ENCODE results near the gene TMEM123.

The TMEM123 gene

GRCh38 chr11:102469196-102469821 lies 16.7 kb upstream of the TMEM123 start:
- H3K9me3 ChIP-seq (ENCODE audit: control insufficient read depth, low read length): no peaks in the 10 kb centered on the region
- H3K36me3 ChIP-seq (ENCODE audit: control insufficient read depth, insufficient read depth, low read length): no peaks in the 10 kb centered on the region
- peaks cover 36% of the 10 kb centered on the region for H3K4me1 ChIP-seq (ENCODE audit: control insufficient read depth, insufficient read depth, low read length)
- no peaks in the 10 kb centered on the region for H3K27me3 ChIP-seq (ENCODE audit: control insufficient read depth, insufficient read depth, low read length)
- H3K4me3 ChIP-seq (ENCODE audit: low read length): no peak overlapping the region
- no peak overlapping the region for H3K9ac ChIP-seq (ENCODE audit: low read length)

DNA sequence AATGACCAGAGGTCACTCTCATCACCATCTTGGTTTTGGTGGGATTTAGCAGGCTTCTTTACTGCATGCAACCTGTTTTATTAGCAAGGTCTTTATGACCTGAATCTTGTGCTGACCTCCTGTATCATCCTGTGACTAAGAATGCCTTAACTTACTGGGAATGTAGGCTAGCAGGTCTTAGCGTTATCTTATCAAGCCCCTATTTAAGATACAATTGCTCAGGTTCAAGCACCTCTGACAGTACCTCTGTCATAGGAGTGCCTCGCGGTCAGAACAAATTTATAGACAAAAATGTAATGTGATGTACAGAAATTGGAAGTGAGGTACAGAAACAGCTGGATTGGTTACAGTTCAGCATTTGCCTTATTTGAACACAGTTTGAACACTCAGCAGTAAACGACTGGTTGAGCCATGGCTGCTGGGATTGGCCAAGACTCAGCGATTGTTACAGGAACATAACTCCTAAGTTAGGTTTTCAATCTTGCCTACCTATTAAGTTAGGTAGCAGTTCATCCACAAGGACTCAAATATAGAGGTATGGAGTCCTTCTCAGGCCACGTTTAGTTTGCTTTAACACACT lies 16.1 kb upstream of the TMEM123 start:
- H3K9ac ChIP-seq (ENCODE audit: low read length): no peak overlapping the region
- H3K9me3 ChIP-seq (ENCODE audit: control insufficient read depth, low read length): no peaks in the 10 kb centered on the region
- H3K36me3 ChIP-seq (ENCODE audit: control insufficient read depth, insufficient read depth, low read length): no peaks in the 10 kb centered on the region
- H3K4me1 ChIP-seq (ENCODE audit: control insufficient read depth, insufficient read depth, low read length): peaks cover 30% of the 10 kb centered on the region
- H3K27me3 ChIP-seq (ENCODE audit: control insufficient read depth, insufficient read depth, low read length): no peaks in the 10 kb centered on the region
- no peak overlapping the region for H3K4me3 ChIP-seq (ENCODE audit: low read length)

GRCh38 chr11:102467853-102468580 lies 15.5 kb upstream of the TMEM123 start:
- H3K9ac ChIP-seq (ENCODE audit: low read length): no peak overlapping the region
- H3K4me3 ChIP-seq (ENCODE audit: low read length): no peak overlapping the region
- peaks cover 27% of the 10 kb centered on the region for H3K4me1 ChIP-seq (ENCODE audit: control insufficient read depth, insufficient read depth, low read length)
- no peaks in the 10 kb centered on the region for H3K27me3 ChIP-seq (ENCODE audit: control insufficient read depth, insufficient read depth, low read length)
- no peaks in the 10 kb centered on the region for H3K9me3 ChIP-seq (ENCODE audit: control insufficient read depth, low read length)
- H3K36me3 ChIP-seq (ENCODE audit: control insufficient read depth, insufficient read depth, low read length): no peaks in the 10 kb centered on the region

GRCh38 chr11:102467080-102467708 lies 14.6 kb upstream of the TMEM123 start:
- no peaks in the 10 kb centered on the region for H3K27me3 ChIP-seq (ENCODE audit: control insufficient read depth, insufficient read depth, low read length)
- no peaks in the 10 kb centered on the region for H3K9me3 ChIP-seq (ENCODE audit: control insufficient read depth, low read length)
- H3K4me3 ChIP-seq (ENCODE audit: low read length): no peak overlapping the region
- no peak overlapping the region for H3K9ac ChIP-seq (ENCODE audit: low read length)
- peaks cover 27% of the 10 kb centered on the region for H3K4me1 ChIP-seq (ENCODE audit: control insufficient read depth, insufficient read depth, low read length)
- no peaks in the 10 kb centered on the region for H3K36me3 ChIP-seq (ENCODE audit: control insufficient read depth, insufficient read depth, low read length)

GRCh38 chr11:102465696-102466095 lies 13.1 kb upstream of the TMEM123 start:
- Histone ChIP-seq H3K4me1 (ENCODE audit: control insufficient read depth, insufficient read depth, low read length) (peaks cover 27% of the 10 kb centered on the region), H3K27me3 (ENCODE audit: control insufficient read depth, insufficient read depth, low read length) (no peaks in the 10 kb centered on the region), H3K4me3 (ENCODE audit: low read length) (no peak overlapping the region), H3K9me3 (ENCODE audit: control insufficient read depth, low read length) (no peaks in the 10 kb centered on the region), H3K36me3 (ENCODE audit: control insufficient read depth, insufficient read depth, low read length) (no peaks in the 10 kb centered on the region), H3K9ac (ENCODE audit: low read length) (no peak overlapping the region)

- no peaks in the 10 kb centered on the region for H3K36me3 ChIP-seq (ENCODE audit: control insufficient read depth, insufficient read depth, low read length)
- no peaks in the 10 kb centered on the region for H3K9me3 ChIP-seq (ENCODE audit: control insufficient read depth, low read length)
- H3K4me1 ChIP-seq (ENCODE audit: control insufficient read depth, insufficient read depth, low read length): peaks cover 27% of the 10 kb centered on the region
- no peak overlapping the region for H3K4me3 ChIP-seq (ENCODE audit: low read length)
- no peak overlapping the region for H3K9ac ChIP-seq (ENCODE audit: low read length)
- H3K27me3 ChIP-seq (ENCODE audit: control insufficient read depth, insufficient read depth, low read length): no peaks in the 10 kb centered on the region
Observed at GRCh38 chr11:102464859-102465500, 12.4 kb upstream of the TMEM123 start.

DNA sequence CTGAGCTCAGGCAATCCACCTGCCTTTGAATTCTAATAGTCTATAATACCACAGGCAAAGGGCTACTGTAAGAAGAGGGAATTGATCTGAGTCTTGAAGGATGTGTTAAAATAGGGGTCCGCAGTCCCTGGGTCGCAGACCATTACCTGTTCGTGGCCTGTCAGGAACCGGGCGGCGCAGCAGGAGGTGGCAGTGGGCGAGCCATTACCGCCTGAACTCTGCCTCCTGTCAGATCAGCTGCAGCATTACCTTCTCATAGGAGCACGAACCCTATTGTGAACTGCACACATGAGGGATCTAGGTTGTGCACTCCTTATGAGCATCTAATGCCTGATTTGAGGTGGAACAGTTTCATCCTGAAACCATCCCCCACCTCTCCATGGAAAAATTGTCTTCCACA lies 11.5 kb upstream of the TMEM123 start:
- H3K27me3 ChIP-seq (ENCODE audit: control insufficient read depth, insufficient read depth, low read length): no peaks in the 10 kb centered on the region
- H3K36me3 ChIP-seq (ENCODE audit: control insufficient read depth, insufficient read depth, low read length): no peaks in the 10 kb centered on the region
- H3K4me3 ChIP-seq (ENCODE audit: low read length): no peak overlapping the region
- peaks cover 22% of the 10 kb centered on the region for H3K4me1 ChIP-seq (ENCODE audit: control insufficient read depth, insufficient read depth, low read length)
- no peaks in the 10 kb centered on the region for H3K9me3 ChIP-seq (ENCODE audit: control insufficient read depth, low read length)
- no peak overlapping the region for H3K9ac ChIP-seq (ENCODE audit: low read length)

GRCh38 chr11:102462610-102463009 lies 10.0 kb upstream of the TMEM123 start:
- no peaks in the 10 kb centered on the region for H3K27me3 ChIP-seq (ENCODE audit: control insufficient read depth, insufficient read depth, low read length)
- H3K4me3 ChIP-seq (ENCODE audit: low read length): no peak overlapping the region
- no peaks in the 10 kb centered on the region for H3K36me3 ChIP-seq (ENCODE audit: control insufficient read depth, insufficient read depth, low read length)
- H3K4me1 ChIP-seq (ENCODE audit: control insufficient read depth, insufficient read depth, low read length): peaks cover 17% of the 10 kb centered on the region
- H3K9ac ChIP-seq (ENCODE audit: low read length): no peak overlapping the region
- H3K9me3 ChIP-seq (ENCODE audit: control insufficient read depth, low read length): no peaks in the 10 kb centered on the region

- Histone ChIP-seq H3K27me3 (ENCODE audit: control insufficient read depth, insufficient read depth, low read length) (no peaks in the 10 kb centered on the region), H3K4me3 (ENCODE audit: low read length) (no peak overlapping the region), H3K4me1 (ENCODE audit: control insufficient read depth, insufficient read depth, low read length) (peaks cover 22% of the 10 kb centered on the region), H3K9me3 (ENCODE audit: control insufficient read depth, low read length) (no peaks in the 10 kb centered on the region), H3K9ac (ENCODE audit: low read length) (no peak overlapping the region), H3K36me3 (ENCODE audit: control insufficient read depth, insufficient read depth, low read length) (no peaks in the 10 kb centered on the region)
Observed at GRCh38 chr11:102459393-102459792, 6.8 kb upstream of the TMEM123 start.

DNA sequence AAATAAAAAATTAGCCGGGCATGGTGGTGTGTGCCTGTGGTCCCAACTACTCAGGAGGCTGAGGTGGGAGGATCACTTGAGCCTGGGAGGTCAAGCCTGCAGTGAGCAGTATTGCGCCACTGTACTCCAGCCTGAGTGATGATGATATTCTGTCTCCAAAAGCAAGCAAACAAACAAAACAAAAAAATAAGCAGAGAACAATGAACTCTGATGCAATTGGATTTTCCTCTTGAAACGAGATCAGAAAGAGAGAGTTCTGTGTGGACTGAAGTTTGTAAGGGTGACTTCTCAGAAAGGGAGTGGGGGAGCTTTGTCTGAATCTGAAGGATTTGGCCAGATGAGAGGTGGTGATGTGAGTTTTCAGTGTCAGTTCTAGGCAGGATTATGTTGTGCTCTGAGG lies 6.0 kb upstream of the TMEM123 start:
- H3K4me3 ChIP-seq (ENCODE audit: low read length): no peak overlapping the region

DNA sequence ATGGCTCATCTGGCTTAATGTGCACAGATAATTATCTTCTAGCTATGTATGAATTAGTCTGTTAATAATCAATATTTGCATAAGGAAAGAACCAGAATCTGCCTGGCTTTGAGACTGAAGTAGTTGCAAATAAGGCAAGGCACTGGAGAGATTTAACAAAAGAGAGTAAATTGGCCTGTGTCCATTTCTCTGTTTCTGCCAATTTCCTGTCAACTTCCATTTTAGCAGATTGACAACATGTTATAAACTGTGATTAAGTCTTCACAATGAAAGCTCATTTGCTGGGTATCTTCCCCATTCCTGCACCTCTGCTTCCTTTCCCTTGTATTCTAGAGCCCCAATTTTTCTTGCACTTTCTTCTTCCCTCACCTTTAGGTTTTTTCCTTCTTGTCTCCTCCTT lies 5.3 kb upstream of the TMEM123 start:
- no peak overlapping the region for H3K4me3 ChIP-seq (ENCODE audit: low read length)
- no peaks in the 10 kb centered on the region for H3K9me3 ChIP-seq (ENCODE audit: control insufficient read depth, low read length)
- no peaks in the 10 kb centered on the region for H3K27me3 ChIP-seq (ENCODE audit: control insufficient read depth, insufficient read depth, low read length)
- H3K4me1 ChIP-seq (ENCODE audit: control insufficient read depth, insufficient read depth, low read length): peaks cover 30% of the 10 kb centered on the region
- no peaks in the 10 kb centered on the region for H3K36me3 ChIP-seq (ENCODE audit: control insufficient read depth, insufficient read depth, low read length)
- H3K9ac ChIP-seq (ENCODE audit: low read length): no peak overlapping the region

More for the DNA sequence above, 6.0 kb upstream of the TMEM123 start:
- no peaks in the 10 kb centered on the region for H3K9me3 ChIP-seq (ENCODE audit: control insufficient read depth, low read length)
- no peak overlapping the region for H3K9ac ChIP-seq (ENCODE audit: low read length)
- no peaks in the 10 kb centered on the region for H3K27me3 ChIP-seq (ENCODE audit: control insufficient read depth, insufficient read depth, low read length)
- no peaks in the 10 kb centered on the region for H3K36me3 ChIP-seq (ENCODE audit: control insufficient read depth, insufficient read depth, low read length)
- peaks cover 26% of the 10 kb centered on the region for H3K4me1 ChIP-seq (ENCODE audit: control insufficient read depth, insufficient read depth, low read length)
